ENCODE results near the gene GPC6.
"Not testable (repeated sequence)": the region's sequence is repeated elsewhere in the genome, so short reads cannot be mapped to it uniquely, and the experiment has no call there.

GPC6 gene

DNA sequence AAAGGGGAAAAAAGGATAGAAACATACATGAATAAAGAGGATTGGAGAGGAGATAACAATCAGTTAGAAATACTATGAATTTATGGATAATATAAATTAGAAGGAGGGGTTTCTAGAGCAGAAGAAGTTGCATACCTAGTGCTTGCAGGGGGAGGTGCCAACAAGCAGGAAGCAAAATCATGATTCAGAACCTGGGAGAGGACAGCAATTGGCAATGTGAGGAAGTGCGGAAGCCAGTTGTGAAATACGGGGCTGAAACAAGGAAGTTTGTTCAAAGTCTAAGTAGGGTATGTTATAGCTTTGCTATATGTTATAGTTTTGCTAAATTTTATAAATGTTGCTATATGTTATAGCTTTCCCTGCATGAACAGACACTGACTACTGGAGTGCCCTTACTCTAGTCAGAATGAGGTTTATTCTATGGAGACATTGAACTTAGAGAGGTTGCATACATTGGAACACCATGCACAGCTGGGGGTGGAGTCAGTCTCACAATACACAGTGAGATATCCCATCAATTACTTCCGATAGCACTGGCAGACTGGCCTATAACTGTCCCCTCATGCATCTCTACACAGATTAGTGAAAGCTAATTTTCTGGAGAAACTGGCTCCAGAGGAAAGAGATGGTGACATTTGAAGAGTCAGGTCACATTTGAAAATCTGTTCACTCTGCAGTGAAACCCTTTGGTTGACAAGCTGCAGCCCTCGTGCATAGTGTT lies 92.1 kb downstream of the GPC6 start:
- no peak for DNase-seq (ENCODE audit: low spot score)

GRCh38 chr13:93320942-93321341 lies 94.3 kb downstream of the GPC6 start:
- no peak for DNase-seq (ENCODE audit: low spot score)

- not testable (repeated sequence) for DNase-seq (ENCODE audit: low spot score)
Observed at GRCh38 chr13:93323880-93324279, 97.3 kb downstream of the GPC6 start.

- DNase-seq (ENCODE audit: low spot score), result no peak
Observed at GRCh38 chr13:93325303-93326233, 99.0 kb downstream of the GPC6 start.

- no peak for DNase-seq (ENCODE audit: low spot score)
Observed at GRCh38 chr13:93326234-93326811, 99.7 kb downstream of the GPC6 start.

GRCh38 chr13:93328943-93329342 lies 102.3 kb downstream of the GPC6 start:
- DNase-seq (ENCODE audit: low spot score), result no peak

DNA sequence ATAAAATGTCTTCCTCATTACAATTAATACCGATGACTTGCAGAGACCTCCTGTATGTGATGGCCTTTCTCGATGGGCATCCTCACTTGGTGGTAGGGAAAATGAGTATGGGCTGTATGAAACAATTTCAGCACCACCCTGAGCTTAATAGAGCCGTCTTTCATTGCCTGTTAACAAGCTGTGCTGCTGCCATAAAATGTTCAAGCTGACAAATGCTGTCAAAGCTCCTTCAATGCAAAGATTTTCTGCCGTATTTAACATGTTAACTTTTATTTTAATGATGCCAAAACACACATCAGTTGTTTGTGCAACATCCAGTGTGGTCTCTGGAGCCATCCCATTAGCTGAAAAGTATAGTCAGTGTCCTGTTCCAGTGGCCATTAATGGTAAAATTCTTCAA lies 110.1 kb downstream of the GPC6 start:
- DNase-seq (ENCODE audit: low spot score), result no peak

DNA sequence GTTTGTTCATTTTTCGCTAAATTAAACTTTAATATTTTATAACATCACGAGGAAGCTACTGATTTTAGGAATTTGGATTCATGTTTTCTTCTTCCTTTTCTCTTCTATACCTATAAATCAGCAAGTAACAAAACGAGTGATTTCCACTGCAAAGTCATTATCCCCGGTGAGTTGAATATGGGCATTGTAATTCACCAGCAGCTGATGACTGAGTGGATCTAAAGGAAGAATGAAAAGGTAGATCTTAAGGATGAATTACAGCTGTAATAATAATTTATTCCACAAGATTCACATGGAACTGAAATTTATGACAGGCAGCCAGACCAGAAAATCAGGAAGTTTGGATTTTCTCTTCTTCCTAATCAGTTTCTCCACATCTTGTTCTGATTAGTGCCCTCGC lies 111.4 kb downstream of the GPC6 start:
- no peak for DNase-seq (ENCODE audit: low spot score)

GRCh38 chr13:93338906-93339305 lies 112.3 kb downstream of the GPC6 start:
- no peak for DNase-seq (ENCODE audit: low spot score)

DNA sequence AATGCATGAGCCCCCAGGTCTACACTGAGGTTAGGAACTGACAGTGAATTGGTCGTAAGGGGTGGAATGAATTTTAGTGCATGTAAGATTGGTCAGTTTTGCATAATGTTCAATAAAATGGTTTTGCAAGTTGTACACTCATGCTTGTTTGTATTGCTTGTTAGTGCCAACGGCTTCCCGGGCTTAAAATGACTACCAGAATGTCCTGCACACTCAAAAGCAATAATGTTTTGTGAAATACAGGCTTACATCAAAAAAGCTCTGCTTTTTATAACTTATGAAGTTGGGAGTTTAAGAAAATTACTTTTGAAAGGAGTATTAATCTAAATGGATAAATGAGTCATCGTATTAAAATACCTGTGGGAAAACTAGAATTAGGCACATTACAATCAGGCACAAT lies 112.9 kb downstream of the GPC6 start:
- no peak for DNase-seq (ENCODE audit: low spot score)

- no peak for DNase-seq (ENCODE audit: low spot score)
Observed at GRCh38 chr13:93341517-93341916, 114.9 kb downstream of the GPC6 start.

DNA sequence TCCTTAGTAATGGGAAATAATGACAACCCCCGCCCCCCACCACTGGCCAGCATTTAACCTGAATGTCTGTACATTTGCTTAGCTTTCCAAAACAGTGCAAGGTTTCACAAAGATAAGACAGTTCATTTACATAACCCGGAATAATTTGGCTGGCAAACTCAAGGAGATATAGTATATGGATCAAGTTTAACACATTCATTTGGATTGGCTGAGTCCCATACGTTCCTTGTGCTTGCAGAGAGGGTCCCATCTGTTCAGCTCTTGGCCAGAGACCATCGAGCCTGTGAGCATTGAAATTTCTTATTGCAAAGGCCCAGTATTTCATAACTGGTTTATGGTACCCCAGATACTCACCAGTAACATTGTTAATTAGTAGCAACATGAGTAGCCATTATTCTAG lies 116.5 kb downstream of the GPC6 start:
- no peak for DNase-seq (ENCODE audit: low spot score)

- DNase-seq (ENCODE audit: low spot score), result no peak
Observed at GRCh38 chr13:93344048-93344705, 117.6 kb downstream of the GPC6 start.

DNA sequence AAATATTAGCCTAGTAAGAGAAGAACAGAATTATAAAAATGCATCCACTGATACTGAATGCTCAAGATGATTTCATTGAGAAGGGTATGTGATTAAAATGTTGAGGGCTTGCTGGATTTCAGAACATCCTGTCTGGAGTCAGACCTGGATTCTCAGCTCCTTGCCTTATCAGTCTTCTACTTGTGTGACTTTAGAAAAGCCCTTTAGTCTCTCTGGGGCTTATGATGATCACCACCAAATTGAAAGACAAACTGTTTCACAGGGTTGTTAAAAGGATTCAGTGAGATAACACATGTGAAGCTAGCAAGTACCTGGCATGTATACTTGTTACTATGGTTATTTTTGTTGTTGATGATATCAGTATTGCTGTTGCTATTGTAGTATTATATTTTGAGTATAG lies 118.4 kb downstream of the GPC6 start:
- DNase-seq (ENCODE audit: low spot score), result no peak

- DNase-seq (ENCODE audit: low spot score), result no peak
Observed at GRCh38 chr13:93345770-93346169, 119.2 kb downstream of the GPC6 start.

GRCh38 chr13:93352616-93353015 lies 126.0 kb downstream of the GPC6 start:
- DNase-seq (ENCODE audit: low spot score), result no peak

GRCh38 chr13:93355094-93355493 lies 128.5 kb downstream of the GPC6 start:
- no peak for DNase-seq (ENCODE audit: low spot score)

- DNase-seq (ENCODE audit: low spot score), result no peak
Observed at GRCh38 chr13:93356469-93356868, 129.9 kb downstream of the GPC6 start.

- DNase-seq (ENCODE audit: low spot score), result no peak
Observed at GRCh38 chr13:93360021-93360420, 133.4 kb downstream of the GPC6 start.

DNA sequence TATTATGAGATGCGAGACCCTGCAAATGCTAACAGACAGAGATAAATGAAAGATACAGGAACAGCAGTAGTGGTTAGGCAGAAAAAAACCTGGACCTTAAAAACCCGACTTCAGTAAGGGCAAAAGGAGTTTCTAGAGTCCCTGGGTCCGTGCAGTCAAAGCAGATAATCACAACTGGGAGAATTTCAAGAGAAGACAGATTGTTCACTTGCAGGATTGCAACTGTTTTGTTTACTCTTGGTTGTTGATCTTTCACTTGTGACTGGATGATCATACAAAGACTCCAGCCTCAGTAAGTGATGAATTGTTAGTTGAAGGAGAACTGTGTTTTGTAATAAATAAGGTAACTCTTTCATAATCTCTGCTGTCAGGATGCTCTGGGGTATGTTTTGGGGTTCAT lies 135.1 kb downstream of the GPC6 start:
- no peak for DNase-seq (ENCODE audit: low spot score)

- DNase-seq (ENCODE audit: low spot score), result no peak
Observed at GRCh38 chr13:93364166-93364565, 137.6 kb downstream of the GPC6 start.

DNA sequence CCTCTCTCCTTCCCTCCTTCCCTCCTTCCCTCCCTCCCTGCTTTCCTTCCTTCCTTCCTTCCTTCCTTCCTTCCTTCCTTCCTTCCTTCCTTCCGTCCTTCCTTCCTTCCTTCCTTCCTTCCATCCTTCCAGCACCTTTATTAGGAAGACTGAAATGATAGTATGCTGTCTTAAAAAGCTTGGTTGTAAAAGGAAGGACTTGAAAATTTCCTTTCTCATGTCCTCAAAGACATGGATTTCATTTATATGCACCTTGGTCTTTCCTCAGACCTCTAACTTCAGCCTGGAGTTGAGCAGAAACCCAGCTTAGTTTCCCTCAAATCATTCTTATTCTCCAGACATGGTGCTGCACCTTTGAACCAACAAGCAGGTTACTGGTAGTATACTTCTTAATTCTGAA lies 141.7 kb downstream of the GPC6 start:
- DNase-seq (ENCODE audit: low spot score), result no peak

Measured in iPS-NIHi11 (cell line).